OCI-M1 (cell line): ENCODE data around the gene TRPV5.

ENCODE experiments used
- DNase-seq: peaks from one replicate; lab custom pipeline; 2025; lab: John Stamatoyannopoulos, UW

Gene TRPV5

GRCh38 chr7:142940966-142941535 lies 7.5 kb upstream of the TRPV5 start:
- no peak for DNase-seq

DNA sequence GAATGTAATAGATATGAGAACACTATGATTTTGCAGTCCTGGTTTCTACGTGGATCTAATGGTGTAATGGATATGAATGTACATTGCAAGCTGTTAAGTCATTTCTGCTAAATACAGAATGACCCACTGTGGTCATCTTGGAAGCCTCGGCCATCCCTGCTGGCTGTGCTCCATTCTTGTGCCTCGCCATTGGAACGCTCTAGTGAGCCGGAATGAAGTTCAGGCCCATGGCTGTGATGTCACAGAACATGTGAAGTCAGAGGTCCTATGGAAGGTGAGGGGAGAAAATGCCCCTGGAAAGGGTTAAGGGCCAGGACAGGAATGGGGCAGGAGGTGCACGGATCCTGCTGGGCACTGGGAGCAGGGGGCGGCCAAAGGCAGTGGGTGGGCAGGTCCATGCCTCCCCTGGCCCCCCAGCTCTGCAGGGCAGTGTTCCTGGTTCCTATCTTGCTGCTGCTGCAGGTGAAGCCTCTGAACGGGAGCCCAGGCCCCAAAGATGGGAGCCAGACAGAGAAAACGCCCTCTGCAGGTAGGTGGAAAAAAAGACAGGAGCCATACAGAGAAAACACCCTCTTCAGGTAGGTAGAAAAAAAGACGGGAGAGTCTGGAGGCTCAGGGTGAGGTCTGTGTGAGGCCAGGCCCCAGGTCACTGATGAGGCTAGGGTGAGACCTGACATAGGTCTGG lies 5.8 kb upstream of the TRPV5 start, which contains the start of gene LLCFC1:
Gene LLCFC1, plus strand, starts transcription at position 259 of the 685 bp plus-strand sequence. Its CDS starts 138 bp downstream, at position 397.
- no peak for DNase-seq

- DNase-seq: no peak
Measured at GRCh38 chr7:142938611-142939010, 5.1 kb upstream of the TRPV5 start.

GRCh38 chr7:142935941-142936565 lies 2.5 kb upstream of the TRPV5 start:
- no peak for DNase-seq

DNA sequence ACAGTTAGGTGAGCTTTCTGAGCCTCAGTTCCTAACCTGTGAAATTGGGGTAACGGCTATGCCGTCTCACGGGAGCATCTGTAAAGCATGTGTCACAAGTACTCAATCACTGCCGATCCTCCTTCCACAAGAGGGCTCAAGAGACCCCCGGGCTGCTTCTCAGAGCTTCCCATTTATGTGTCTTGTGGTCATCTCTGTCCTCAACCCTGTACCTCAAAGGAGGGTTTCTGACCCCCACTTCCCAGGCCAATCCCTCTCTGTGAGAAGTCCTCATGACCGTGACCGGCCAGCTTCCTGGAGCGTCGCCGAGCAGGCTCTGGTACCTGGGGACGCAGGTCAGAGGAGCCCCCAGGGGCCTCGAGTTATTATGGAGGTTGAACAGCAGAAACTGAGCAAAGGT lies 510 bp upstream of the TRPV5 start:
- no peak for DNase-seq

DNA sequence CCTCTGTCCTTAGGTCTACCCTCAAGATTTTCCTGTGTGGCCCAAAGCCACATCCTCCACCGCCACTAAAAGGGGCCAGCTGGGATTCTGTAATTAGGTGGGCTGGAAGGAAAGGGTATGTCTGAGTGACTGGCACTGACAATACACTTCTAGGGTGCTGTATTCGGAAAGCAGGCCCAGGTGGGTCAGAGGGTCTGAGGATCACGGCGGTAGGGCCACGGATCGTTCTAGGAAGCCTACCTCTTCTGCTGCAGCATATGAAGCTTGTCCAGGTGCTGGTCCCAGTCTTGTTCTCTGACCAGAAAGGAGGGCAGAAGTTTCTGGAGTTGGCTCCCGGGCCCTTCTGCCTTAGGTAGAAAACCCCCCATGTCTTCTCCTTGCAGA lies 462 bp downstream of the TRPV5 start:
- DNase-seq: no peak

GRCh38 chr7:142932386-142933091 lies 1.0 kb downstream of the TRPV5 start:
- no peak for DNase-seq

DNA sequence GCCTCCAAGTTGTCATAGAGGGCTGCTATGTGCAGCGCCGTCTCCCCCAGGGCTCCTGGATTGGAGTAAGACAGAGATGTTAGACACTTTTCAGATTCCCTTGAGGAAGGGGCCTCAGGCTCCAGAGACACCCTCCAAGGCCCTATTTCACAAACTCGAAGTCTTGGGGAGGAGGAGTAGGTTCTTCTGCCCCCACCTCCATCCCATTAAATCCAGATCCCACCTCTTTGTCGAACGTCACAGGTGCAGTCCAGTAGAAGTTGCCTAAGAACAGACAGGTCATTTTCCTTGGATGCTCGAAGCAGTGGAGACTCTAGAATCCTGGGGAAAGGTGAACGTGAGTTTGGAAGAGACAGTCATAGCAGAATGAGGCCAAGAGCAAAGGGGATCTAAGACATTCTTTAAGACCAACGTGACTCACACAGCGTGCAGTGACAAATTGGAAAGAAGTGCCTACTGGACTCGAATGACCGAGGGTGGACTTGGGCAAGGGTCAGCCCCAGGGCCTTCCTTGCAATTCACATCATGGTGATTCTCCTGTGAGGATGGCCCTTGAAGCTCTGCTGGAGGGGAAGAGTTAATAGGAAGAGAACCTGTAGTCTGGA lies 3.3 kb downstream of the TRPV5 start:
- DNase-seq: no peak

GRCh38 chr7:142927949-142928348 lies 5.6 kb downstream of the TRPV5 start:
- no peak for DNase-seq

DNA sequence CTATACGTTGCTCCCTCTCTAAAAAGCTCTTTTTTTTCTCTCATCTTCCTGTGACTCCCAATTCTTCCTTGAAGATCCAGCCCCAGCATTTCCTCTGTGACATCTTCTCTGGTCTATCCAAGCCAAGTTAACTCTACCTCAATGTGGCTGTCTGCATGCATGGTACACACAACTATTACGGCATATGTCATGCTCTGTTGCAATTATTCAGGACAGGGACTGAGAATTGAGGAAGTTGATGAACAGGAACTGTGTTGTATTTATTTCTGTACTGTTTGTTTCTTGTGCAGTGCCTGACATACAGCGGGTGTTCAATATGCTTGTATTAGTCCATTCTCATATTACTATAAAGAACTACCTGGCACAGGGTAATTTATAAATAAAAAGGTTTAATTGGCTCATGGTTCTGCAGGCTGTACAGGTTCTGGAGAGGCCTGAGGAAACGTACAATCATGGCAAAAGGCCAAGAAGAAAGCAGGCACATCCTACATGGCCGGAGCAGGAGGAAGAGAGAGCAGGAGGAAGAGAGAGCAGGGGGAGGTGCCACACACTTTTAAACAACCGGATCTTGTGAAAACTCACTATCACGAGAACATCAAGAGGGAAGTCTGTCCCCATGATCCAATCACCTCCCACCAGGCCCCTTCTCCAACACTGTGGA lies 6.3 kb downstream of the TRPV5 start:
- DNase-seq: peak; percentile 31

DNA sequence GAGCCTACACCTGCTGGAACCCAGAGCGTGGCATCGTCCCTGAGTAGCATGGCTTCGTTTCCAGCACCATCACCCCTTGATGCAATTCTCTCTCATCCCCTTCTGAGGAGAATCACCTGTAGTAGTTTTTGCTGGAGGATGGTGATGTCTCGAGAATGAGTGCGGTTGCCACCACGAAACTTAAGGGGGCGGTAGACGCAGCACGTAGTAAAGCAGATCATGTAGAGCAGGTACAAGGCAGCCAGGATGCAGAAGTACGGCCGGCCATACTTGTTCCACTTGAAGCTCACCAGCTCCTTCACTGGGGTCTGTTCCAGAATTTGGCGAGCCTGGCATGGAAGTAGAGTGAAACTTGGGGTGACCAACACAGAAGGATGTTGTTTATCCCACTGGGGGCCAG lies 8.1 kb downstream of the TRPV5 start:
- no peak for DNase-seq

DNA sequence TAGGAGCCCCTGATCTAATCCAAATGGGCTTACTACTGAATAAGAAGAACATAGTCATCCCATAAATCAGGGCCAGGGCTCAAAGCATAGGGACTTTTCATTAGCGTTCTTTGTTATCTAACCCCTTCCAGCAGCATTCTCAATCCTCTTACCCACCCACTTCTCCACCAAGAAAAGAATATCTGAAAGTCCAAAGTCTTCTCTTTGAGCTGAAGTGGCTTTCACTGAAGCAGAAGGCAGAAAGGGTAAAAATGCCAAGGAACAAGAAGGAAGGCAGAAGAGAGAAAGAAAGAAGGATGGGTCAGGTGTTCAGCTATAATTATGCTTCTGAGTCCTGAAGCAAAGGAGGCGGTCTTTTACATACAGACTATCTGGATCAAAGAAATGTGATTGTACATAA lies 10.2 kb downstream of the TRPV5 start:
- no peak for DNase-seq

DNA sequence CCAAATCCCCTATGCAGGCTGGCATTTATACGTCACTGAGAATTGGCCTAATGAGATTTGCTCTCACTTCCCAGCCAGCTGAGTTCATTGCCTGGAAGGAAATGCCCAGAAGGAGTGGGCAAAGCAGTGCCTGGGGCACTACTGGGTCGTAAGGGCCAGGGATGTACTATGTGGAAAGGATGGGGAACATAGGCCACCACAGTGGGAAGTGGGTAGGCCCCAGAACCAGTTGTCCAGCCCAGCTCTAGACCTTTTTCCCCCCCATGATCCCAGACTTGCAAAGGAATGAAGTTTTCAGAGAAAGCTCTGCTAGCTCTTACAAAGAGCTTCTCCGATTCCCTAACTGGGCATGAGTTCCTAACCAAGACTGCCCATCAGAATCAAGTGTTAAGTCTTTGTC lies 13.9 kb downstream of the TRPV5 start:
- no peak for DNase-seq

DNA sequence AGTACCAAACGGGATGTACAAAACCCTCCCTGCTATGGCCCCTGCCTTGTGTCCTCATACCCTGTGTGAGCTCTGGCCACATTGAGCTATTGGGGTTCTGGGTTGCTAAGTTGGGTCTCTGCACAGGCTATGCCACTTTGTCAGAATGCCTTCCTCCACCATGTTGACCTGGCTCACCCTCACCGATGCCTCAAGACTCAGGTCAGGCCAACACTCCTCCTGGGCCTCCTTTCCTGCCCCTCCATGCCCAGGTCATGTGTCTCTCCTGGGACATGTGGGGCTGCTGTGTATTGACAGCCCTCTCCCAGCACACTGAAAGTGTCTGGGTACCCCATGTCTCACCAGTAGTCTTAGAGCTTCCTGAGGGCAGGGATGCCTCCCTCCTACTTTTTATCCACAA lies 14.6 kb downstream of the TRPV5 start:
- no peak for DNase-seq

DNA sequence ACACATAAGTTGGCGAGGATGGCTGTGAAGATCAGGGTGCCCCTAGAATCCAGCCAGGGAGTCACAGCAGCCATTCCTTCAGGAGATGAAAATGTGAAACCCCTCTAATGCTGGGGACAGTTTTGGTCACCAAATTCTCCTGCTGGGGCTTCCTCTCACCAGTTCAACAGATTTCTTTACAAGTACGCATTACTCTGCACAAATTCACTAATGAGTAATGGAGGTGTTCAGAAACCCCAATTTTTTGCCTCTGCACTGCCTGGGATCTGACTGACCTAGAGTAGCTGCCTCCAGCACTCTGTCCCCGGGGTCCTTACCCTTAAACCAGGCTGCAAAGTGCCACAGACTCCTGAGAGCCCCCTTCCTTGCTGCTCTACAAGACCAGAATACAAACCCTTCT lies 16.1 kb downstream of the TRPV5 start:
- no peak for DNase-seq

- DNase-seq: no peak
Measured at GRCh38 chr7:142916508-142916907, 17.0 kb downstream of the TRPV5 start.

GRCh38 chr7:142915315-142915714 lies 18.2 kb downstream of the TRPV5 start:
- no peak for DNase-seq

DNA sequence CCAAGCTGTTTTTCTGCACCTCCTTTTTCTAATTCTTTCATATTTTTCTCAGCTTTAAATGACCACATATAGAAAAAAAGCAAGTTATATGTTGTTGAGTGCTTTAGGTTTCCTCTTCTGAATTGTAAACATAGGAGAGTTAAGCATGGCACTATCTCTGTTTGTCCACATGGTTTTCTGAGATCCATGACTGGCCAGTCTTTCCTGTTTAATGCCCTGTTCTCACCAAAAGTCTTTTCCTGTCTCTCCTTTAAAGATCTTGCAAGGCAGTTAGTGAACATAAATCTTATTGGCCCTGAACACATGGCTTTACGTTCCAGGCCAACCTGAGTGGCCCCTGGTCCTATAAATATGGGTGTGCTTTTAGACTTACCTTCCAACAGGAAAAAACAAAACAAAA lies 19.4 kb downstream of the TRPV5 start:
- no peak for DNase-seq

GRCh38 chr7:142913566-142913965 lies 20.0 kb downstream of the TRPV5 start:
- DNase-seq: no peak

GRCh38 chr7:142913051-142913450 lies 20.5 kb downstream of the TRPV5 start:
- no peak for DNase-seq

DNA sequence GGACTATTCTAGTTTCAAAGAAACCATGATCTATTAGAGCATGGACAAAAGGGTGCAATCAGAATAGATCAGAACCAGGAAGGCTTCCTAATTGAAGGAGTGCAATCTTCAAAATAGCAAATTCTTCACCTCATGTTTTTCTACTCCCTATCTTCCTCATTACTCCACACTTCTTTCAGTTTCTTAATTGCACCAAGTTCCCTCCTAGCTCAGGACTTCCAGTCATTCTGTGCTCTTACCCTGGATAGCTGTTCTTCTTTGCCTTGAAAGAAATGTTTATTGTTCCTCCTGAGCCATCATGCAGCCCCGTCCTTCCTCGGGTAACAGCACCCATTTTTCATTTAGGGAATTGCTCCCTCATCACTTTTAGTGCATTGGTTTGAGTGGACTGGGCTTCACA lies 23.1 kb downstream of the TRPV5 start:
- DNase-seq: no peak

- no peak for DNase-seq
Measured at GRCh38 chr7:142910031-142910433, 23.5 kb downstream of the TRPV5 start.
